K562 (cell line): ENCODE data around the gene JPH2. TPM values are rescaled to one million over a fixed set of nuclear protein-coding genes. Genes with fewer than 3 reads are reported as not detected.

Experiments
- ARID2 ChIP-seq: fragments of 450-650 bp; IDR thresholded peaks from 2 replicates; pipeline ENCODE4 v1.6.1; 2017; ENCODE audit warnings: antibody characterized with exemption, mild to moderate bottlenecking
- ARNT ChIP-seq, 2 experiments: fragments of 450-650 bp; IDR thresholded peaks; 2 replicates each; pipeline ENCODE4 v1.6.1; 2016; ENCODE audit warnings: mild to moderate bottlenecking in 1 of 2
- ELF4 ChIP-seq: fragments of 450-650 bp; formaldehyde crosslinking; IDR thresholded peaks from 2 replicates; pipeline ENCODE4 v1.4.0; 2022; ENCODE audit warnings: missing genetic modification characterization
- GABPB1 ChIP-seq: sonication (generic); formaldehyde crosslinking; IDR thresholded peaks from 2 replicates; pipeline ENCODE4 v1.8.0; 2022; ENCODE audit warnings: mild to moderate bottlenecking, missing genetic modification reagents
- MAFG ChIP-seq: fragments of 450-650 bp; conservative IDR thresholded peaks from 2 replicates; pipeline ENCODE4 v1.6.1; 2016; ENCODE audit warnings: missing genetic modification characterization, missing compliant biosample characterization
- MTF1 ChIP-seq: fragments of 250-450 bp; sonication (Bioruptor Pico); IDR thresholded peaks from 2 replicates; pipeline ENCODE4 v1.9.0; 2021; ENCODE audit warnings: moderate library complexity, mild to moderate bottlenecking, inconsistent platforms, borderline replicate concordance
- MYC ChIP-seq, 2 experiments: fragments of 250-450 bp in 1 of 2; sonication (Bioruptor Pico) in 1 of 2; IDR thresholded peaks; 2 replicates each; pipeline versions ENCODE4 v1.5.1 to v1.6.1; 2012 to 2021; ENCODE audit warnings: low read depth in 2 of 2, borderline replicate concordance in 1 of 2, improper control_type of control experiment in 1 of 2, low read length in 1 of 2, mild to moderate bottlenecking in 1 of 2, moderate library complexity in 1 of 2
- NCOA6 ChIP-seq: fragments of 450-650 bp; IDR thresholded peaks from 2 replicates; pipeline ENCODE4 v1.6.1; 2017; ENCODE audit warnings: mild to moderate bottlenecking
- POLR2AphosphoS2 ChIP-seq: IDR thresholded peaks from 2 replicates; pipeline ENCODE4 v1.6.1; 2012; ENCODE audit warnings: low read length, improper control_type of control experiment
- POLR2H ChIP-seq: IDR thresholded peaks from 2 replicates; pipeline ENCODE4 v1.6.1; 2016; ENCODE audit warnings: missing genetic modification characterization, low read depth, mild to moderate bottlenecking, control low read depth, missing compliant biosample characterization, moderate library complexity
- PRPF4 ChIP-seq: fragments of 200-400 bp; formaldehyde crosslinking; IDR thresholded peaks from one replicate; pipeline ENCODE4 v1.6.1; 2017; ENCODE audit warnings: low read length, low read depth, mild to moderate bottlenecking; ENCODE audit not compliant: insufficient read depth, poor library complexity, severe bottlenecking
- STAT5B ChIP-seq: fragments of 250-450 bp; sonication (Bioruptor Pico); IDR thresholded peaks from 2 replicates; pipeline ENCODE4 v1.8.0; 2021; ENCODE audit warnings: mild to moderate bottlenecking, inconsistent platforms
- TBP ChIP-seq: optimal IDR thresholded peaks from 2 replicates; pipeline ENCODE3; 2011; ENCODE audit warnings: low read depth, low read length, improper control_type of control experiment
- TCF7L2 ChIP-seq: fragments of 150-350 bp; IDR thresholded peaks from 2 replicates; pipeline ENCODE4 v1.6.1; 2016; ENCODE audit warnings: low read depth, mild to moderate bottlenecking, low read length, moderate library complexity
- XRCC3 ChIP-seq: fragments of 450-650 bp; IDR thresholded peaks from 2 replicates; pipeline ENCODE4 v1.6.1; 2017; ENCODE audit warnings: mild to moderate bottlenecking, moderate library complexity
- ZNF316 ChIP-seq: fragments of 450-650 bp; IDR thresholded peaks from 2 replicates; pipeline ENCODE4 v1.6.1; 2016
- polyA plus RNA-seq, 8 experiments: library from polyadenylated mRNA; depleted of rRNA in 4 of 8; stranded (reverse) in 5 of 8; unstranded in 3 of 8; fragments of >200 nt; fragmentation: Nextera tagmentation in 2 of 8; fragmentation: Illumina TruSeq in 1 of 8; extraction: Ambion mirVana in 2 of 8; extraction: Trizol in 1 of 8; gene quantifications; 2 replicates each; pipeline versions ENCODE4 v1.2.1 to v1.2.3, GENCODE V29; 2011 to 2014; ENCODE audit warnings: inconsistent platforms in 1 of 8, missing spikeins in 1 of 8
- total RNA-seq, 7 experiments: library from RNA; depleted of rRNA in 6 of 7; stranded (reverse); fragments of >200 nt in 6 of 7; fragmentation: Illumina TruSeq in 2 of 7; extraction: Trizol in 2 of 7; gene quantifications; 2 replicates each; pipeline versions ENCODE4 v1.2.1 to v1.2.3, GENCODE V29; 2011 to 2021; ENCODE audit warnings: low replicate concordance in 1 of 7
- TF ChIP-seq, protein P1 (sequence below): fragments of 450-650 bp; IDR thresholded peaks from 2 replicates; pipeline ENCODE4 v1.6.1; 2017; ENCODE audit warnings: mild to moderate bottlenecking, moderate library complexity
- TF ChIP-seq, protein P2 (sequence below): sonication (generic); formaldehyde crosslinking; IDR thresholded peaks from 2 replicates; pipeline ENCODE4 v1.8.0; 2023; ENCODE audit warnings: missing genetic modification reagents, mild to moderate bottlenecking, borderline replicate concordance
- TF ChIP-seq, protein P3 (sequence below), 2 experiments: fragments of 450-650 bp in 1 of 2; sonication (generic) in 1 of 2; formaldehyde crosslinking in 1 of 2; IDR thresholded peaks in 1 of 2; conservative IDR thresholded peaks in 1 of 2; 2 replicates each; pipeline versions ENCODE4 v1.6.1 to v1.8.1; 2016 to 2023; ENCODE audit warnings: mild to moderate bottlenecking in 2 of 2, moderate library complexity in 2 of 2, inconsistent platforms in 1 of 2, missing genetic modification reagents in 1 of 2

The JPH2 gene
- total and polyA plus RNA-seq, 9 of the 15 experiments (the other 6 are each of a cell fraction or from before 2014, with no cell fraction given) = not detected

DNA sequence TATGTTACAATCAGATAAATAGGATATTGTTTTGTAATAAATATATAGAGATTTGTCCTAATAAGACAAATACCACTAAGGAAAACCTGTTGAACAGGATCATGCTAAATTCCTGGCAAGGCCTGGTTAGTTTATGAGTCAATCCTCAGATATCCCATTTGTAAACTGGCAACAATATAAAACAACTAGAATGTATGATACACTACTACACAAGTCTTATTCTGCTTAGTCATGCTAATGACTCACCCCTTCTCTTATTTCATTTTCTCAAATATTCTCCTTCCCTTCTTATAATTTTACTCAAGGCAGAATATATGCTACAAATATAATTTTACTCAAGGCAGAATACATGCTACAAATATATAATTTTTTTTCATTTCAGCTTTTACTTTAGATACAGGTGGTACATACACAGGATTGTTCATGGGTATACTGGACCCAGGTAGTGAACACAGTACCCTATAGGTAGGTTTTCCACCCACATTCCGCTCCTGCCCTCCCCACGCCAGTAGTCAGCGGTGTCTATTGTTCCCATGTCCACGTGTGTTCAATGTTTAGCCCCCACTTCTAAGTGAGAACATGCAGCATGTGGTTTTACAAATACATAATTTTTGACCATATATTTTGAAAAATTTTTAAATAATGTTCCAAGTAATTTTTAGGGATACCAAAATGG, 17.3 kb upstream of the JPH2 start (continued):
- no peak for TF ChIP-seq XRCC3
- TF ChIP-seq MTF1 = no peak
- 0 out of 2 replicates have a peak, but pooled peaks have one; percentile 27 for TF ChIP-seq POLR2H (tag)
- no peak for TF ChIP-seq GABPB1
- peak; percentile 98 for TF ChIP-seq ZNF316
- no peak for TF ChIP-seq POLR2AphosphoS2
- no peak for TF ChIP-seq NCOA6
- TF ChIP-seq ARID2 = no peak
- no peak for TF ChIP-seq MYC (IDR thresholded peaks at IDR 0.05; ENCODE audit: low read depth, low read length)
- TF ChIP-seq MYC (CRISPR knock-in tag; IDR thresholded peaks at IDR 0.05; ENCODE audit: borderline replicate concordance, low read depth) = no peak
- TF ChIP-seq, protein P1, sequence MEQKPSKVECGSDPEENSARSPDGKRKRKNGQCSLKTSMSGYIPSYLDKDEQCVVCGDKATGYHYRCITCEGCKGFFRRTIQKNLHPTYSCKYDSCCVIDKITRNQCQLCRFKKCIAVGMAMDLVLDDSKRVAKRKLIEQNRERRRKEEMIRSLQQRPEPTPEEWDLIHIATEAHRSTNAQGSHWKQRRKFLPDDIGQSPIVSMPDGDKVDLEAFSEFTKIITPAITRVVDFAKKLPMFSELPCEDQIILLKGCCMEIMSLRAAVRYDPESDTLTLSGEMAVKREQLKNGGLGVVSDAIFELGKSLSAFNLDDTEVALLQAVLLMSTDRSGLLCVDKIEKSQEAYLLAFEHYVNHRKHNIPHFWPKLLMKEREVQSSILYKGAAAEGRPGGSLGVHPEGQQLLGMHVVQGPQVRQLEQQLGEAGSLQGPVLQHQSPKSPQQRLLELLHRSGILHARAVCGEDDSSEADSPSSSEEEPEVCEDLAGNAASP = no peak
- TF ChIP-seq TBP = no peak
- no peak for TF ChIP-seq ARNT (IDR thresholded peaks at IDR 0.05)
- no peak for TF ChIP-seq ELF4
- TF ChIP-seq STAT5B = no peak
- TF ChIP-seq, protein P2, sequence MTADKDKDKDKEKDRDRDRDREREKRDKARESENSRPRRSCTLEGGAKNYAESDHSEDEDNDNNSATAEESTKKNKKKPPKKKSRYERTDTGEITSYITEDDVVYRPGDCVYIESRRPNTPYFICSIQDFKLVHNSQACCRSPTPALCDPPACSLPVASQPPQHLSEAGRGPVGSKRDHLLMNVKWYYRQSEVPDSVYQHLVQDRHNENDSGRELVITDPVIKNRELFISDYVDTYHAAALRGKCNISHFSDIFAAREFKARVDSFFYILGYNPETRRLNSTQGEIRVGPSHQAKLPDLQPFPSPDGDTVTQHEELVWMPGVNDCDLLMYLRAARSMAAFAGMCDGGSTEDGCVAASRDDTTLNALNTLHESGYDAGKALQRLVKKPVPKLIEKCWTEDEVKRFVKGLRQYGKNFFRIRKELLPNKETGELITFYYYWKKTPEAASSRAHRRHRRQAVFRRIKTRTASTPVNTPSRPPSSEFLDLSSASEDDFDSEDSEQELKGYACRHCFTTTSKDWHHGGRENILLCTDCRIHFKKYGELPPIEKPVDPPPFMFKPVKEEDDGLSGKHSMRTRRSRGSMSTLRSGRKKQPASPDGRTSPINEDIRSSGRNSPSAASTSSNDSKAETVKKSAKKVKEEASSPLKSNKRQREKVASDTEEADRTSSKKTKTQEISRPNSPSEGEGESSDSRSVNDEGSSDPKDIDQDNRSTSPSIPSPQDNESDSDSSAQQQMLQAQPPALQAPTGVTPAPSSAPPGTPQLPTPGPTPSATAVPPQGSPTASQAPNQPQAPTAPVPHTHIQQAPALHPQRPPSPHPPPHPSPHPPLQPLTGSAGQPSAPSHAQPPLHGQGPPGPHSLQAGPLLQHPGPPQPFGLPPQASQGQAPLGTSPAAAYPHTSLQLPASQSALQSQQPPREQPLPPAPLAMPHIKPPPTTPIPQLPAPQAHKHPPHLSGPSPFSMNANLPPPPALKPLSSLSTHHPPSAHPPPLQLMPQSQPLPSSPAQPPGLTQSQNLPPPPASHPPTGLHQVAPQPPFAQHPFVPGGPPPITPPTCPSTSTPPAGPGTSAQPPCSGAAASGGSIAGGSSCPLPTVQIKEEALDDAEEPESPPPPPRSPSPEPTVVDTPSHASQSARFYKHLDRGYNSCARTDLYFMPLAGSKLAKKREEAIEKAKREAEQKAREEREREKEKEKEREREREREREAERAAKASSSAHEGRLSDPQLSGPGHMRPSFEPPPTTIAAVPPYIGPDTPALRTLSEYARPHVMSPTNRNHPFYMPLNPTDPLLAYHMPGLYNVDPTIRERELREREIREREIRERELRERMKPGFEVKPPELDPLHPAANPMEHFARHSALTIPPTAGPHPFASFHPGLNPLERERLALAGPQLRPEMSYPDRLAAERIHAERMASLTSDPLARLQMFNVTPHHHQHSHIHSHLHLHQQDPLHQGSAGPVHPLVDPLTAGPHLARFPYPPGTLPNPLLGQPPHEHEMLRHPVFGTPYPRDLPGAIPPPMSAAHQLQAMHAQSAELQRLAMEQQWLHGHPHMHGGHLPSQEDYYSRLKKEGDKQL = no peak
- no peak for TF ChIP-seq PRPF4
- TF ChIP-seq, protein P3, sequence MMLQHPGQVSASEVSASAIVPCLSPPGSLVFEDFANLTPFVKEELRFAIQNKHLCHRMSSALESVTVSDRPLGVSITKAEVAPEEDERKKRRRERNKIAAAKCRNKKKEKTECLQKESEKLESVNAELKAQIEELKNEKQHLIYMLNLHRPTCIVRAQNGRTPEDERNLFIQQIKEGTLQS (IDR thresholded peaks at IDR 0.05) = peak; percentile 97
- TF ChIP-seq, protein P3 (CRISPR knock-in tag; conservative IDR thresholded peaks at IDR 0.05) = 0 out of 2 replicates have a peak, but pooled peaks have one; percentile 23
- peak; percentile 98 for TF ChIP-seq MAFG (tag)
- TF ChIP-seq TCF7L2 = no peak
